Measurements from ENCODE around the gene MAN1C1.

Gene MAN1C1

GRCh38 chr1:25769625-25770383, 153.2 kb downstream of the MAN1C1 start:
- Histone ChIP-seq H3K4me1 (ENCODE audit: control insufficient read depth, insufficient read depth, low read length, unreplicated experiment) (no peaks in the 10 kb centered on the region), H3K27ac (ENCODE audit: low read depth, low read length) (no peak overlapping the region), H3K79me2 (ENCODE audit: control insufficient read depth, insufficient read depth, low read length, unreplicated experiment) (no peaks in the 10 kb centered on the region), H3K36me3 (ENCODE audit: insufficient read depth, low read length) (no peaks in the 10 kb centered on the region), H3K4me3 (ENCODE audit: low read depth, low read length) (no peak overlapping the region), H2AFZ (ENCODE audit: low read length, unreplicated experiment) (no peak overlapping the region), H3K27me3 (ENCODE audit: insufficient read depth, low read length) (no peaks in the 10 kb centered on the region)

GRCh38 chr1:25770541-25771220, 154.1 kb downstream of the MAN1C1 start:
- Histone ChIP-seq H3K4me1 (ENCODE audit: control insufficient read depth, insufficient read depth, low read length, unreplicated experiment) (no peaks in the 10 kb centered on the region), H3K36me3 (ENCODE audit: insufficient read depth, low read length) (no peaks in the 10 kb centered on the region), H3K27me3 (ENCODE audit: insufficient read depth, low read length) (no peaks in the 10 kb centered on the region), H3K4me3 (ENCODE audit: low read depth, low read length) (no peak overlapping the region), H2AFZ (ENCODE audit: low read length, unreplicated experiment) (no peak overlapping the region), H3K79me2 (ENCODE audit: control insufficient read depth, insufficient read depth, low read length, unreplicated experiment) (no peaks in the 10 kb centered on the region), H3K27ac (ENCODE audit: low read depth, low read length) (no peak overlapping the region)

- no peak overlapping the region for H2AFZ ChIP-seq (ENCODE audit: low read length, unreplicated experiment)
- H3K36me3 ChIP-seq (ENCODE audit: insufficient read depth, low read length): no peaks in the 10 kb centered on the region
- no peak overlapping the region for H3K4me3 ChIP-seq (ENCODE audit: low read depth, low read length)
- no peak overlapping the region for H3K27ac ChIP-seq (ENCODE audit: low read depth, low read length)
- H3K27me3 ChIP-seq (ENCODE audit: insufficient read depth, low read length): no peaks in the 10 kb centered on the region
- H3K4me1 ChIP-seq (ENCODE audit: control insufficient read depth, insufficient read depth, low read length, unreplicated experiment): no peaks in the 10 kb centered on the region
- no peaks in the 10 kb centered on the region for H3K79me2 ChIP-seq (ENCODE audit: control insufficient read depth, insufficient read depth, low read length, unreplicated experiment)
Measured at GRCh38 chr1:25771221-25772114, 154.9 kb downstream of the MAN1C1 start.

GRCh38 chr1:25772164-25772563, 155.6 kb downstream of the MAN1C1 start:
- no peaks in the 10 kb centered on the region for H3K27me3 ChIP-seq (ENCODE audit: insufficient read depth, low read length)
- H3K36me3 ChIP-seq (ENCODE audit: insufficient read depth, low read length): no peaks in the 10 kb centered on the region
- no peaks in the 10 kb centered on the region for H3K79me2 ChIP-seq (ENCODE audit: control insufficient read depth, insufficient read depth, low read length, unreplicated experiment)
- H2AFZ ChIP-seq (ENCODE audit: low read length, unreplicated experiment): no peak overlapping the region
- H3K4me1 ChIP-seq (ENCODE audit: control insufficient read depth, insufficient read depth, low read length, unreplicated experiment): no peaks in the 10 kb centered on the region
- no peak overlapping the region for H3K4me3 ChIP-seq (ENCODE audit: low read depth, low read length)
- no peak overlapping the region for H3K27ac ChIP-seq (ENCODE audit: low read depth, low read length)

- H3K27ac ChIP-seq (ENCODE audit: low read depth, low read length): no peak overlapping the region
- H3K27me3 ChIP-seq (ENCODE audit: insufficient read depth, low read length): no peaks in the 10 kb centered on the region
- H3K79me2 ChIP-seq (ENCODE audit: control insufficient read depth, insufficient read depth, low read length, unreplicated experiment): no peaks in the 10 kb centered on the region
- no peaks in the 10 kb centered on the region for H3K4me1 ChIP-seq (ENCODE audit: control insufficient read depth, insufficient read depth, low read length, unreplicated experiment)
- H2AFZ ChIP-seq (ENCODE audit: low read length, unreplicated experiment): no peak overlapping the region
- no peak overlapping the region for H3K4me3 ChIP-seq (ENCODE audit: low read depth, low read length)
- no peaks in the 10 kb centered on the region for H3K36me3 ChIP-seq (ENCODE audit: insufficient read depth, low read length)
Measured at GRCh38 chr1:25772692-25773245, 156.2 kb downstream of the MAN1C1 start.

- H3K4me1 ChIP-seq (ENCODE audit: control insufficient read depth, insufficient read depth, low read length, unreplicated experiment): no peaks in the 10 kb centered on the region
- H3K79me2 ChIP-seq (ENCODE audit: control insufficient read depth, insufficient read depth, low read length, unreplicated experiment): no peaks in the 10 kb centered on the region
- H2AFZ ChIP-seq (ENCODE audit: low read length, unreplicated experiment): no peak overlapping the region
- no peak overlapping the region for H3K27ac ChIP-seq (ENCODE audit: low read depth, low read length)
- no peaks in the 10 kb centered on the region for H3K36me3 ChIP-seq (ENCODE audit: insufficient read depth, low read length)
- no peaks in the 10 kb centered on the region for H3K27me3 ChIP-seq (ENCODE audit: insufficient read depth, low read length)
- no peak overlapping the region for H3K4me3 ChIP-seq (ENCODE audit: low read depth, low read length)
Measured at GRCh38 chr1:25773441-25774125, 157.0 kb downstream of the MAN1C1 start.

- Histone ChIP-seq H3K79me2 (ENCODE audit: control insufficient read depth, insufficient read depth, low read length, unreplicated experiment) (no peaks in the 10 kb centered on the region), H3K4me3 (ENCODE audit: low read depth, low read length) (no peak overlapping the region), H2AFZ (ENCODE audit: low read length, unreplicated experiment) (no peak overlapping the region), H3K27me3 (ENCODE audit: insufficient read depth, low read length) (no peaks in the 10 kb centered on the region), H3K27ac (ENCODE audit: low read depth, low read length) (no peak overlapping the region), H3K4me1 (ENCODE audit: control insufficient read depth, insufficient read depth, low read length, unreplicated experiment) (no peaks in the 10 kb centered on the region), H3K36me3 (ENCODE audit: insufficient read depth, low read length) (no peaks in the 10 kb centered on the region)
Measured at GRCh38 chr1:25774206-25774803, 157.7 kb downstream of the MAN1C1 start.

- Histone ChIP-seq H2AFZ (ENCODE audit: low read length, unreplicated experiment) (no peak overlapping the region), H3K36me3 (ENCODE audit: insufficient read depth, low read length) (no peaks in the 10 kb centered on the region), H3K4me1 (ENCODE audit: control insufficient read depth, insufficient read depth, low read length, unreplicated experiment) (no peaks in the 10 kb centered on the region), H3K27ac (ENCODE audit: low read depth, low read length) (no peak overlapping the region), H3K79me2 (ENCODE audit: control insufficient read depth, insufficient read depth, low read length, unreplicated experiment) (no peaks in the 10 kb centered on the region), H3K27me3 (ENCODE audit: insufficient read depth, low read length) (no peaks in the 10 kb centered on the region), H3K4me3 (ENCODE audit: low read depth, low read length) (no peak overlapping the region)
Measured at GRCh38 chr1:25774921-25775771, 158.6 kb downstream of the MAN1C1 start.

GRCh38 chr1:25779388-25779787, 162.8 kb downstream of the MAN1C1 start:
- Histone ChIP-seq H3K79me2 (ENCODE audit: control insufficient read depth, insufficient read depth, low read length, unreplicated experiment) (no peaks in the 10 kb centered on the region), H3K27ac (ENCODE audit: low read depth, low read length) (no peak overlapping the region), H3K27me3 (ENCODE audit: insufficient read depth, low read length) (no peaks in the 10 kb centered on the region), H3K4me3 (ENCODE audit: low read depth, low read length) (no peak overlapping the region), H2AFZ (ENCODE audit: low read length, unreplicated experiment) (no peak overlapping the region), H3K4me1 (ENCODE audit: control insufficient read depth, insufficient read depth, low read length, unreplicated experiment) (no peaks in the 10 kb centered on the region), H3K36me3 (ENCODE audit: insufficient read depth, low read length) (no peaks in the 10 kb centered on the region)

All from ACC112 (cell line).